ENCODE measurements around the gene S100B.

The S100B gene

GRCh38 chr21:46637952-46638746 lies 33.3 kb upstream of the S100B start:
- no peak for DNase-seq
- Mint-ChIP-seq H3K27ac (no peak overlapping the region), H3K4me1 (peaks cover 45% of the 10 kb centered on the region), H3K4me3 (peak overlapping the region; percentile 45), H3K9me3 (peaks cover 4% of the 10 kb centered on the region), H3K36me3 (ENCODE audit: low read depth) (peaks cover 37% of the 10 kb centered on the region), H3K27me3 (ENCODE audit: low read depth, poor library complexity) (peaks cover 2% of the 10 kb centered on the region)
- TF ChIP-seq CTCF (IDR thresholded peaks at IDR 0.05): no peak

GRCh38 chr21:46636550-46637285 lies 31.8 kb upstream of the S100B start:
- Mint-ChIP-seq H3K4me1 (peaks cover 45% of the 10 kb centered on the region), H3K9me3 (peaks cover 4% of the 10 kb centered on the region)

DNA sequence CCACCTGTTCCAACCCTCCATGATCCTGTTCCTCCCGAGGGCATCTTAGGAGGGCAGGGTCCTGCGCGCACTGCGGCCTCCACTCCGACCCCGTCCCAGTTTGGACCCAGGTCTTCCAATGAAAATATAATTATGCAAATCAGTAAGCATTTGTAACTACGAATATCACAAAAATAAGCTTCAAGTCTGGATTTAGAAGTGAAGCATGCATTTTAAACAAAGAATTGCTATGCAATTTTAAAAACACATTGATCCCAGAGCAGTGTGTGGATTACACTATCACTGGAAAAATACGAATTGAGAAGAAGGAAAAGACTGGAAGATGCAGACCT lies 31.3 kb upstream of the S100B start:
- DNase-seq: no peak
- H3K4me3 Mint-ChIP-seq: peak overlapping the region; percentile 92
- H3K27me3 Mint-ChIP-seq (ENCODE audit: low read depth, poor library complexity): peaks cover 2% of the 10 kb centered on the region
- no peak for TF ChIP-seq CTCF (IDR thresholded peaks at IDR 0.05)
- peaks cover 9% of the 10 kb centered on the region for H3K9me3 Mint-ChIP-seq
- H3K27ac Mint-ChIP-seq: peak overlapping the region; percentile 83
- peaks cover 25% of the 10 kb centered on the region for H3K36me3 Mint-ChIP-seq (ENCODE audit: low read depth)
- H3K4me1 Mint-ChIP-seq: peaks cover 45% of the 10 kb centered on the region

More at GRCh38 chr21:46636550-46637285, 31.8 kb upstream of the S100B start:
- no peak for DNase-seq
- no peak overlapping the region for H3K27ac Mint-ChIP-seq
- TF ChIP-seq CTCF (IDR thresholded peaks at IDR 0.05): no peak
- peaks cover 31% of the 10 kb centered on the region for H3K36me3 Mint-ChIP-seq (ENCODE audit: low read depth)
- peaks cover 2% of the 10 kb centered on the region for H3K27me3 Mint-ChIP-seq (ENCODE audit: low read depth, poor library complexity)
- peak overlapping the region; percentile 92 for H3K4me3 Mint-ChIP-seq

- Mint-ChIP-seq H3K27ac (peak within 1 kb of the TSS; percentile 97), H3K27me3 (ENCODE audit: low read depth, poor library complexity) (peaks cover 6% of the 10 kb centered on the region), H3K4me1 (peaks cover 45% of the 10 kb centered on the region), H3K36me3 (ENCODE audit: low read depth) (peaks cover 19% of the 10 kb centered on the region), H3K9me3 (peaks cover 6% of the 10 kb centered on the region), H3K4me3 (peak within 1 kb of the TSS; percentile 92)
- DNase-seq: peak; percentile 98
- no peak for TF ChIP-seq CTCF (IDR thresholded peaks at IDR 0.05)
Measured at GRCh38 chr21:46635324-46636180, 30.7 kb upstream of the S100B start, which contains the start of gene PRMT2. PRMT2 (plus strand) TSS chr21:46635674; CDS start chr21:46636952, 1,278 bp downstream.

DNA sequence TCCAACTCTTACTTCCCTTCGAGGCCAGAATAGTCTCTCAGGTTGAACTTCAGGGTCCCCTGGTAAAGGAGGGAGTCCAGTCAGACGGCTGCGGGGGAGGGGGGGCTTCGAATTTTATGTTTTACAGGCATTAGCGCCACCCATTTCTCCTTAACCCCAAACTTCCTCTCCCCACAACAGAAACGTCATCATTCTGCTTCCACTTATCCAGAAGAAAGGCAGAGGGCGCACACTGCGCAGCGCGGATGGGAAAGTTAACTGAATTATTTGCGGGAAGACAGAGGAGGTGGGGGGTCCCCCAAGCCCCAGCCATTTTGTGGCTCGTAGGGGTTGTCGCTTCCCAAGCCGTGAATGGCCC lies 30.1 kb upstream of the S100B start:
- peaks cover 13% of the 10 kb centered on the region for H3K36me3 Mint-ChIP-seq (ENCODE audit: low read depth)
- peak overlapping the region; percentile 97 for H3K27ac Mint-ChIP-seq
- DNase-seq: no peak
- peaks cover 6% of the 10 kb centered on the region for H3K27me3 Mint-ChIP-seq (ENCODE audit: low read depth, poor library complexity)
- H3K4me1 Mint-ChIP-seq: peaks cover 45% of the 10 kb centered on the region
- peaks cover 4% of the 10 kb centered on the region for H3K9me3 Mint-ChIP-seq
- no peak for TF ChIP-seq CTCF (IDR thresholded peaks at IDR 0.05)
- H3K4me3 Mint-ChIP-seq: peak overlapping the region; percentile 92
